Transverse colon (tissue), 3 donors: ENCODE data around the gene ZNF574.

Experiments
- POLR2A ChIP-seq: fragments of 450-650 bp; IDR thresholded peaks from one replicate; pipeline ENCODE4 v1.6.1; 2016; ENCODE audit warnings: antibody characterized with exemption, mild to moderate bottlenecking, moderate library complexity
- POLR2AphosphoS5 ChIP-seq, 3 donors: sonication (generic); formaldehyde crosslinking; IDR thresholded peaks; one replicate each; pipeline ENCODE4 v1.6.1; 2016; ENCODE audit warnings: antibody characterized with exemption in 3 of 3

DNA sequence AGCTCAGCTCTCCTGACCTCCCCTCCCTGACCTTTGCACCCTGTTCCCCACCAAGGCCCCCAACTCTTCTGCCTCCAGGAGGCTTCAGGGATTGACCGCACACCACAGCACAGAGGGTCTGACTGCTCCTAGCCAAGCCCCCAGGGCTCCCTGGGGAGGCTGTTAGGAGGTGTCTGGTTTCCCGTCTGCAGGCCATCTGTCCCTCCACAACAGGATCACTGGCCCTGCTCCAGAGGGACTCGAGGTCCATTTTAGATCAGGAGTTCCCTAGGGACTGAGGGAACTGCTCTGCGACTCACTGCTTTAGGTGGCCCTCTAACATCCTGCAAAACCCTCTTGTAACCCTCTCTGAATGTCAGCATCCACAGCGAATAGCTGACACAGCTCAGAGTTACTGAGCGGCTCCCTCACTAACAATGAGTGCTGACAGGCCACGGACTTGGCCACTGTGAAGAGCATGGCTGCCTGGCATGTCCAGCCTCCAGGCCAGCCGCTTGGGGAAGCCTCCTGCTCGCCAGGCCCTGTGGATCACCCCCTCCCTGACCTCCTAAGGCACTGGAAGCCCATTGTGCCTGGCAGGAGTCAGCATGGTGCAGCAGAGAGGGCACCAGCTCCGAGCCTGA, 23.6 kb upstream of the ZNF574 start:
- TF ChIP-seq POLR2A (no peak), POLR2AphosphoS5 (IDR thresholded peaks at IDR 0.05) (no peak)
